Hepatocyte (in vitro differentiated cells): Measurements from ENCODE around the gene KCND3.

ENCODE experiments used
- EZH2 ChIP-seq: fragments of 200-600 bp; sonication (generic); IDR thresholded peaks from 2 replicates; pipeline ENCODE4 v1.6.1; 2016; ENCODE audit warnings: antibody characterized with exemption, mild to moderate bottlenecking, borderline replicate concordance
- EZH2phosphoT487 ChIP-seq: fragments of 200-600 bp; sonication (generic); IDR thresholded peaks from one replicate; pipeline ENCODE4 v1.6.1; 2018; ENCODE audit warnings: antibody characterized with exemption, mild to moderate bottlenecking, low read depth, moderate library complexity; ENCODE audit not compliant: unreplicated experiment, severe bottlenecking
- TF ChIP-seq, protein P1 (sequence below): fragments of 200-600 bp; sonication (generic); IDR thresholded peaks from 2 replicates; pipeline ENCODE4 v1.5.1; 2016; ENCODE audit warnings: antibody characterized with exemption, mild to moderate bottlenecking; ENCODE audit not compliant: poor library complexity

DNA sequence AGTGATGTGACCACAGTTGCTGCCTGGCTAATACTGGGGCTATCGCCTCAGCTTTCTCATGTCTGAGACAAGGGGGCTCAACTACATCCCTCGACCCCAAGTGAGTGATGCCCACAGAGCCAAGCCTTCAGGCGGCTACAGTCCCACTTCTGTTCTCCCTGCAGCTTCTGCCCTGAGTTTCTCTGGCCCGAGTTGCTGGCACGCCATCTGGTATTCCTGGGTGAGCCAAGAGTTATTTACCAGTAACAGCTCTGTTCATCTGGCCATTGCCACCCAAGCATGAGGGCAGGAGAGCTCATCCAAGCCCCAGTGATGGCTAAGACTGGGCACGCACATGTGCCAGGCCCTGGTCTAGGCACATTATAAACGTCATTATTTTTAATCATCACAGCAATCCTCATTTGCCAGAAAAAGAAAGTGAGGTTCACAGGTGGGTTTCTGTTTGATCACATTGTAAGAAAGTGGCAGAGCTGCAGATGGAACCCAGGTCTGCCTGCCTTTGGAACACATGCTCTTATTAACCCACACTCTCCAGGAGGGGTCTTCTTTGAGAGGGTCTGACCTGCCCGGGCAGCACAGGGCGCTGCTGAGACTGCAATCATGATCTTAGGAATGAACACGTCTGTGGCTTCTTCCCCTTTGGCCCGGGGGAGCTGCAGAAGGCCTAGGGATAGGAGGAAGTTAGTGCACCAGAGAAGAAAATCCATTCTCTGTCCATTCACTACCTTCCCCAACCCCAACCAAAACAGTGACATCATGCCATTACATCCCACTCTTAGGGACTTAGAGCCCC, 27.5 kb downstream of the KCND3 start:
- TF ChIP-seq, protein P1, sequence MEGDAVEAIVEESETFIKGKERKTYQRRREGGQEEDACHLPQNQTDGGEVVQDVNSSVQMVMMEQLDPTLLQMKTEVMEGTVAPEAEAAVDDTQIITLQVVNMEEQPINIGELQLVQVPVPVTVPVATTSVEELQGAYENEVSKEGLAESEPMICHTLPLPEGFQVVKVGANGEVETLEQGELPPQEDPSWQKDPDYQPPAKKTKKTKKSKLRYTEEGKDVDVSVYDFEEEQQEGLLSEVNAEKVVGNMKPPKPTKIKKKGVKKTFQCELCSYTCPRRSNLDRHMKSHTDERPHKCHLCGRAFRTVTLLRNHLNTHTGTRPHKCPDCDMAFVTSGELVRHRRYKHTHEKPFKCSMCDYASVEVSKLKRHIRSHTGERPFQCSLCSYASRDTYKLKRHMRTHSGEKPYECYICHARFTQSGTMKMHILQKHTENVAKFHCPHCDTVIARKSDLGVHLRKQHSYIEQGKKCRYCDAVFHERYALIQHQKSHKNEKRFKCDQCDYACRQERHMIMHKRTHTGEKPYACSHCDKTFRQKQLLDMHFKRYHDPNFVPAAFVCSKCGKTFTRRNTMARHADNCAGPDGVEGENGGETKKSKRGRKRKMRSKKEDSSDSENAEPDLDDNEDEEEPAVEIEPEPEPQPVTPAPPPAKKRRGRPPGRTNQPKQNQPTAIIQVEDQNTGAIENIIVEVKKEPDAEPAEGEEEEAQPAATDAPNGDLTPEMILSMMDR: no peak
- TF ChIP-seq EZH2 (no peak), EZH2phosphoT487 (no peak)
